B cell (primary cell): ENCODE data around the gene SAMD1. TPM values are rescaled to one million over a fixed set of nuclear protein-coding genes. Genes with fewer than 3 reads are reported as not detected.

Experiments used
- ATAC-seq: fragments of 200-7000 bp; cut with Tn5 transposase; one replicate; pipeline ENCODE4 v1.10.0; 2021; ENCODE audit warnings: low read depth, mild to moderate bottlenecking, moderate number of reproducible peaks, moderate library complexity
- CTCF ChIA-PET: fragments of 350-600 bp; sonication (Branson Sonifier 250); formaldehyde crosslinking; loops from one replicate; lab custom pipeline; 2021; ENCODE audit warnings: antibody characterized with exemption, inconsistent platforms; lab: Charles Lee
- POLR2A ChIA-PET: fragments of 350-600 bp; sonication (Branson Sonifier 250); formaldehyde crosslinking; loops from one replicate; lab custom pipeline; 2021; ENCODE audit warnings: antibody characterized with exemption; lab: Charles Lee
- DNase-seq: peaks from one replicate; pipeline ENCODE4 v3.0.0; 2013
- H2AFZ ChIP-seq: 2 replicates; pipeline ENCODE4 v1.6.1; 2012; ENCODE audit warnings: mild to moderate bottlenecking, low read depth, low read length; ENCODE audit not compliant: insufficient read depth, poor library complexity, severe bottlenecking
- H3K27ac ChIP-seq, 2 donors: 1 replicate in 1 of 2; 2 replicates in 1 of 2; pipeline ENCODE4 v1.5.1; 2012 to 2013; ENCODE audit warnings: low read length in 2 of 2, mild to moderate bottlenecking in 2 of 2, moderate library complexity in 1 of 2
- H3K27me3 ChIP-seq, 4 experiments: fragments of 200-600 bp in 1 of 4; sonication (generic) in 1 of 4; replicated peaks in 1 of 4; 1 replicate in 2 of 4; 2 replicates in 2 of 4; pipeline versions ENCODE4 v1.6.1 to v1.7.0; 2013 to 2016; ENCODE audit warnings: low read length in 3 of 4, mild to moderate bottlenecking in 2 of 4, mixed read lengths in 1 of 4, moderate library complexity in 1 of 4; ENCODE audit not compliant: insufficient read depth in 4 of 4, control insufficient read depth in 3 of 4; ENCODE audit errors: control extremely low read depth in 1 of 4
- H3K36me3 ChIP-seq, 2 experiments: replicated peaks in 1 of 2; 1 replicate in 1 of 2; 2 replicates in 1 of 2; pipeline versions ENCODE4 v1.6.1 to v1.7.1; 2013; ENCODE audit warnings: low read length in 1 of 2; ENCODE audit not compliant: insufficient read depth in 2 of 2, control insufficient read depth in 1 of 2; ENCODE audit errors: control extremely low read depth in 1 of 2, extremely low read depth in 1 of 2
- H3K4me1 ChIP-seq, 2 donors: fragments of 200-600 bp in 1 of 2; sonication (generic) in 1 of 2; 1 replicate in 1 of 2; 2 replicates in 1 of 2; pipeline versions ENCODE4 v1.5.1 to v1.6.1; 2013 to 2017; ENCODE audit warnings: low read length in 2 of 2; ENCODE audit not compliant: control insufficient read depth in 2 of 2, insufficient read depth in 2 of 2
- H3K4me2 ChIP-seq: replicated peaks from 2 replicates; pipeline ENCODE3; 2012; ENCODE audit warnings: mild to moderate bottlenecking, low read depth, low read length; ENCODE audit not compliant: poor library complexity, severe bottlenecking
- H3K4me3 ChIP-seq, 5 experiments: fragments of 200-600 bp in 1 of 5; sonication (generic) in 1 of 5; 1 replicate in 3 of 5; 2 replicates in 2 of 5; pipeline versions ENCODE4 v1.5.1 to v1.7.0; 2011 to 2016; ENCODE audit warnings: low read length in 4 of 5, mild to moderate bottlenecking in 4 of 5, low read depth in 2 of 5, control low read depth in 1 of 5, moderate library complexity in 1 of 5; ENCODE audit not compliant: insufficient read depth in 1 of 5; ENCODE audit errors: control extremely low read depth in 1 of 5, extremely low read depth in 1 of 5
- H3K79me2 ChIP-seq: fragments of 200-600 bp; sonication (generic); one replicate; pipeline ENCODE4 v1.6.0; 2016; ENCODE audit warnings: low read length; ENCODE audit not compliant: control insufficient read depth, insufficient read depth
- H3K9ac ChIP-seq: fragments of 200-600 bp; sonication (generic); 2 replicates; pipeline ENCODE4 v1.6.1; 2017; ENCODE audit warnings: mild to moderate bottlenecking, low read length, moderate library complexity
- H3K9me3 ChIP-seq, 3 donors: one replicate each; pipeline versions ENCODE4 v1.6.1 to v1.7.1; 2013; ENCODE audit warnings: low read length in 2 of 3; ENCODE audit not compliant: control insufficient read depth in 2 of 3, insufficient read depth in 1 of 3; ENCODE audit errors: control extremely low read depth in 1 of 3
- H4K20me1 ChIP-seq: 2 replicates; pipeline ENCODE4 v1.6.0; 2012; ENCODE audit warnings: mild to moderate bottlenecking, low read length; ENCODE audit not compliant: insufficient read depth, control insufficient read depth, poor library complexity, severe bottlenecking
- H3K27ac Mint-ChIP-seq: one replicate; pipeline ENCODE4 v1.8.0; 2021; ENCODE audit warnings: mixed read lengths
- H3K27me3 Mint-ChIP-seq: one replicate; pipeline ENCODE4 v1.8.0; 2021; ENCODE audit warnings: mixed read lengths
- H3K4me1 Mint-ChIP-seq: one replicate; pipeline ENCODE4 v1.8.0; 2021; ENCODE audit warnings: mixed read lengths
- H3K4me3 Mint-ChIP-seq: one replicate; pipeline ENCODE4 v1.8.0; 2021; ENCODE audit warnings: mixed read lengths
- H3K9me3 Mint-ChIP-seq: one replicate; pipeline ENCODE4 v1.8.0; 2022; ENCODE audit warnings: mixed read lengths; ENCODE audit not compliant: insufficient read depth
- CTCF ChIP-seq: fragments of 200-600 bp; IDR thresholded peaks from one replicate; pipeline ENCODE4 v1.8.0; 2022; ENCODE audit warnings: antibody characterized with exemption, mild to moderate bottlenecking
- EZH2 ChIP-seq: IDR thresholded peaks from 2 replicates; pipeline ENCODE4 v1.6.1; 2012; ENCODE audit warnings: borderline replicate concordance, low read depth, mild to moderate bottlenecking, moderate library complexity, low read length; ENCODE audit not compliant: insufficient read depth, poor library complexity, severe bottlenecking
- WGBS: methylation state at CpG from one replicate; pipeline ENCODE4 v1.1.5; 2013; ENCODE audit warnings: missing lambda C conversion rate; ENCODE audit not compliant: insufficient coverage; 5-methylcytosine and 5-hydroxymethylcytosine counted together
- intact Hi-C: fragments of 100-400 bp; cut with micrococcal nuclease; formaldehyde crosslinking; loops from one replicate; pipeline ENCODE4 v1.10.0; 2022
- polyA plus RNA-seq: library from polyadenylated mRNA; depleted of rRNA; stranded (reverse); fragments of >200 nt; gene quantifications from 2 replicates; pipeline ENCODE4 v1.2.3, GENCODE V29; 2012
- total RNA-seq, 2 donors: library from RNA; stranded (reverse); fragments of 120-200 nt in 1 of 2; gene quantifications; 1 replicate in 1 of 2; 2 replicates in 1 of 2; pipeline versions ENCODE4 v1.2.3 to v1.2.4, GENCODE V29; 2013 to 2022

Gene SAMD1
- total and polyA plus RNA-seq, 2 donors (not counting 1 experiment from before 2014, with no cell fraction given) = 17.4 to 39.2 TPM

- Histone ChIP-seq H3K27ac (no peak overlapping the region), H3K9me3 (no peaks in the 10 kb centered on the region), H3K27me3 (no peaks in the 10 kb centered on the region), H3K4me1 (peaks cover 0 to 7% of the 10 kb centered on the region in 2 donors), H3K79me2 (peaks cover 18% of the 10 kb centered on the region), H3K4me2 (no peak overlapping the region), H4K20me1 (peaks cover 22% of the 10 kb centered on the region), H2AFZ (no peak overlapping the region), H3K36me3 (peaks cover 0 to 61% of the 10 kb centered on the region in 2 experiments), H3K9ac (no peak overlapping the region), H3K4me3 (no peak overlapping the region)
- no peak for DNase-seq
- Mint-ChIP-seq H3K4me1 (peaks cover 14% of the 10 kb centered on the region), H3K27ac (no peak overlapping the region), H3K27me3 (no peaks in the 10 kb centered on the region), H3K9me3 (no peaks in the 10 kb centered on the region), H3K4me3 (no peak overlapping the region)
- intact Hi-C loops = no loop called here
- WGBS = 98% methylated on average over 6 of the region's 7 CpGs
- ATAC-seq = no peak
- TF ChIP-seq EZH2 (no peak), CTCF (no peak)
- CTCF ChIA-PET = interaction anchor here (1.6 kb wide), 1 partner anchor 8 kb away, joined by 4 read pairs; the partner anchor contains the start of gene IL27RA
- POLR2A ChIA-PET = interaction anchor here (0.6 kb wide), 1 partner anchor 15 kb away, joined by 3 read pairs; no protein-coding TSS in a partner anchor
These were observed 51.4 kb downstream of the SAMD1 start for GRCh38 chr19:14039181-14039580.

Other genes starting within 250 kb of the SAMD1 start
- not detected in 2 replicates for gene NANOS3, start 213.6 kb downstream of the SAMD1 start, total RNA-seq
- 0.49 TPM in 1 of 2 replicates, not detected in the other for gene NANOS3, start 213.6 kb downstream of the SAMD1 start, polyA plus RNA-seq
- gene BRME1, start 184.6 kb downstream of the SAMD1 start, total RNA-seq = 1.7 and 2.4 TPM in 2 replicates
- 1.1 and 1.8 TPM in 2 replicates for gene BRME1, start 184.6 kb downstream of the SAMD1 start, polyA plus RNA-seq
- 47.1 and 47.2 TPM in 2 replicates for gene CC2D1A, start 184.6 kb downstream of the SAMD1 start, total RNA-seq
- 28.9 and 34.3 TPM in 2 replicates for gene CC2D1A, start 184.6 kb downstream of the SAMD1 start, polyA plus RNA-seq
- gene PODNL1, start 152.3 kb downstream of the SAMD1 start, total RNA-seq = not detected in 2 replicates
- gene PODNL1, start 152.3 kb downstream of the SAMD1 start, polyA plus RNA-seq = 0.13 TPM in 1 of 2 replicates, not detected in the other
- 115 and 116 TPM in 2 replicates for gene DCAF15, start 138.2 kb downstream of the SAMD1 start, total RNA-seq
- 157 and 160 TPM in 2 replicates for gene DCAF15, start 138.2 kb downstream of the SAMD1 start, polyA plus RNA-seq
- 33.3 and 33.9 TPM in 2 replicates for gene RFX1, start 84.4 kb downstream of the SAMD1 start, total RNA-seq
- 9.2 and 10.9 TPM in 2 replicates for gene RFX1, start 84.4 kb downstream of the SAMD1 start, polyA plus RNA-seq
- not detected in 2 replicates for gene RLN3, start 62.6 kb downstream of the SAMD1 start, total RNA-seq
- 0.42 TPM in 1 of 2 replicates, not detected in the other for gene RLN3, start 62.6 kb downstream of the SAMD1 start, polyA plus RNA-seq
- gene IL27RA, start 59.0 kb downstream of the SAMD1 start, total RNA-seq = 38.2 and 38.6 TPM in 2 replicates
- 27.4 and 36.2 TPM in 2 replicates for gene IL27RA, start 59.0 kb downstream of the SAMD1 start, polyA plus RNA-seq
- not detected in 2 replicates for gene PALM3, start 28.7 kb downstream of the SAMD1 start, total RNA-seq
- not detected in 2 replicates for gene PALM3, start 28.7 kb downstream of the SAMD1 start, polyA plus RNA-seq
- gene MISP3, start 18.0 kb downstream of the SAMD1 start, total RNA-seq = 0.34 and 0.36 TPM in 2 replicates
- 0.25 and 0.34 TPM in 2 replicates for gene MISP3, start 18.0 kb downstream of the SAMD1 start, polyA plus RNA-seq
- gene C19orf67, start 5.0 kb downstream of the SAMD1 start, total RNA-seq = 1.2 TPM in 1 of 2 replicates, not detected in the other
- gene C19orf67, start 5.0 kb downstream of the SAMD1 start, polyA plus RNA-seq = not detected in 2 replicates
- gene PRKACA, start 27.0 kb upstream of the SAMD1 start, total RNA-seq = 43.0 and 48.8 TPM in 2 replicates
- 36.6 and 36.8 TPM in 2 replicates for gene PRKACA, start 27.0 kb upstream of the SAMD1 start, polyA plus RNA-seq
- gene ASF1B, start 45.8 kb upstream of the SAMD1 start, total RNA-seq = 2.5 and 4.0 TPM in 2 replicates
- 1.1 and 1.9 TPM in 2 replicates for gene ASF1B, start 45.8 kb upstream of the SAMD1 start, polyA plus RNA-seq
- gene ADGRL1, start 115.4 kb upstream of the SAMD1 start, total RNA-seq = 0.85 and 1.8 TPM in 2 replicates
- 0.64 and 0.68 TPM in 2 replicates for gene ADGRL1, start 115.4 kb upstream of the SAMD1 start, polyA plus RNA-seq